ENCODE results near the gene MXRA8. TPM values are rescaled to one million over a fixed set of nuclear protein-coding genes. Genes with fewer than 3 reads are reported as not detected.

MXRA8 gene
- total and polyA plus RNA-seq, 2 donors from 2014 or later: 26.0 to 64.7 TPM

DNA sequence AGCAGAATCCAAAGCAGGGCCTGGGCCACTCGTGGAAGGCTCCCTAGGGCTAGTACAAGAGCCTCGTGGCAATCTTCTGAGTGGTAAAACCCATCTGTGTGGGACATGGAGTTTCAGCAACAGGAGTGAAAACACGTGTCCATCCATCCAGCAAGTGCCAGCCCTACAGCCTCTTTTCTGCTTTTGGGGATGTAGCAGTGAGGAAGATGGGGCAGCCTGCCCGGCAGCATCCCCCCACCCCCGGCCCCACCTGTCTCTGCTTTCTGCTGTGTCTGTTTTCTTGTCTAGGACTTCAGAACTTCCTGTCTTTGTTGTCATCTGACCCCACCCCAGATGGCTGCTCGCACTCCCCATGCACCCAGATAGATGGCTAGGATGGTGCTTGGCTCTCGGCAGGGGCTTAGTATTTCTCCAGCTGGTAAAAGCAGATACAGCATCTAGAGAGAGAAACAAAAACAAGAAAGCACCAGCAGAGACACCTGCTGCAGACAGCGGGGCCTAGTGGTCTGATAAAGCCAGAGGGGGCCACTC, 32.2 kb downstream of the MXRA8 start:
- DNase-seq: no peak
- H3K4me3 ChIP-seq (ENCODE audit: low read length in 3 of 3): peak overlapping the region in 2 of 3 donors; percentile 2 to 82
- no peak for FAIRE-seq
- TF ChIP-seq, protein P1, sequence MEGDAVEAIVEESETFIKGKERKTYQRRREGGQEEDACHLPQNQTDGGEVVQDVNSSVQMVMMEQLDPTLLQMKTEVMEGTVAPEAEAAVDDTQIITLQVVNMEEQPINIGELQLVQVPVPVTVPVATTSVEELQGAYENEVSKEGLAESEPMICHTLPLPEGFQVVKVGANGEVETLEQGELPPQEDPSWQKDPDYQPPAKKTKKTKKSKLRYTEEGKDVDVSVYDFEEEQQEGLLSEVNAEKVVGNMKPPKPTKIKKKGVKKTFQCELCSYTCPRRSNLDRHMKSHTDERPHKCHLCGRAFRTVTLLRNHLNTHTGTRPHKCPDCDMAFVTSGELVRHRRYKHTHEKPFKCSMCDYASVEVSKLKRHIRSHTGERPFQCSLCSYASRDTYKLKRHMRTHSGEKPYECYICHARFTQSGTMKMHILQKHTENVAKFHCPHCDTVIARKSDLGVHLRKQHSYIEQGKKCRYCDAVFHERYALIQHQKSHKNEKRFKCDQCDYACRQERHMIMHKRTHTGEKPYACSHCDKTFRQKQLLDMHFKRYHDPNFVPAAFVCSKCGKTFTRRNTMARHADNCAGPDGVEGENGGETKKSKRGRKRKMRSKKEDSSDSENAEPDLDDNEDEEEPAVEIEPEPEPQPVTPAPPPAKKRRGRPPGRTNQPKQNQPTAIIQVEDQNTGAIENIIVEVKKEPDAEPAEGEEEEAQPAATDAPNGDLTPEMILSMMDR (IDR thresholded peaks at IDR 0.05; ENCODE audit: borderline replicate concordance, extremely low read depth, insufficient read depth): no peak
- no peaks in the 10 kb centered on the region for H3K27me3 ChIP-seq (ENCODE audit: control insufficient read depth, insufficient read depth, low read length)
- no peak overlapping the region for H3K27ac ChIP-seq (ENCODE audit: low read depth in 2 of 2, low read length in 2 of 2)
- peaks cover 0 to 23% (median 11%) of the 10 kb centered on the region in 3 donors for H3K4me1 ChIP-seq (ENCODE audit: control insufficient read depth in 2 of 3, insufficient read depth in 2 of 3, low read depth in 1 of 3, low read length in 3 of 3)
- H3K9ac ChIP-seq (ENCODE audit: low read length in 3 of 3): peak overlapping the region in 1 of 3 donors; percentile 85
- intact Hi-C loops (cut with DNase I): no loop called here
- H3K36me3 ChIP-seq (ENCODE audit: control insufficient read depth in 2 of 3, insufficient read depth in 3 of 3, low read length in 3 of 3): peaks cover 0 to 2% (median 0%) of the 10 kb centered on the region in 3 donors
- peaks cover 0 to 1% (median 0%) of the 10 kb centered on the region in 3 donors for H3K9me3 ChIP-seq (ENCODE audit: control insufficient read depth in 2 of 3, insufficient read depth in 1 of 3, low read length in 3 of 3)

DNA sequence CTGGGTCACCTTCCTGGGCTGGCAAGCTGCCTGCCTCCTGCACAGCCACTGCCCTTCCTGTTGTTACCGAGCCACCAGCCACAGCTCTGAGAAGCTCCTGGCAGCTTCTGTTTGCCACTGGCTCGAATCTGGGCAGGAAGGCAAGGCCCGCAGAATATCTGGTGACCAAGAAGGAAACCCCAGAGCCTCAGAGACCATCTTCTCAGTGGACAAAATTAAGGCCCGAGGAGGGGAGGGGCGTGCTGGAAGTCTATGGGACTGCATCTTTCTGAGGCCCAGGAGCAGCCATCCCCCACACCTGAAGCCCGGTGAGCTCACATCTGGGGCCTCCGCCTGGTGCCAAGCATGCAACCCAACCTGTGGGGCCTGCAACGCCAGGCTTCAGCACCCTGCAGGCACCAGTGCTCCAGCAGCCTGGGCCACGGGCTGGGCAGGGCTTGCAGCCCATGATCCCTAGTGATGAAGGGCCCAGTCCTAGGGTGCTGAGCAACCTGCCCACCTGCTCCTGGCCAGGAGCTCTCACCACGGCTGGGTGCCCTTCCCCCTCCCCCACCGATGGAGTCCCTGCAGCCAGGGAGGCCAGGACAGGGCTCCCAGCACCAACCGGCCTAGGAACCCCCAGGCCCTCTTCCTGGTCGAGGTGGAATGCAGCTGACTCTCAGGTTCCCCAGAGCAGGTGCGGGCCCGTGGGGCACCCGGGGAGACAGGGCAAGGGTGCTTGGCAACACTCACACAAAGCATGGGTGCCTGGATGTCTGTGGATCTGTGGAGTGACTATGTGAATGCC, 32.9 kb downstream of the MXRA8 start:
- FAIRE-seq (no peak), DNase-seq (no peak)
- peaks cover 0 to 1% (median 0%) of the 10 kb centered on the region in 3 donors for H3K9me3 ChIP-seq (ENCODE audit: control insufficient read depth in 2 of 3, insufficient read depth in 1 of 3, low read length in 3 of 3)
- H3K27me3 ChIP-seq (ENCODE audit: control insufficient read depth, insufficient read depth, low read length): no peaks in the 10 kb centered on the region
- H3K4me1 ChIP-seq (ENCODE audit: control insufficient read depth in 2 of 3, insufficient read depth in 2 of 3, low read depth in 1 of 3, low read length in 3 of 3): peaks cover 0 to 23% (median 11%) of the 10 kb centered on the region in 3 donors
- H3K4me3 ChIP-seq (ENCODE audit: low read length in 3 of 3): peak overlapping the region; percentile 53 to 82 (median 60)
- H3K27ac ChIP-seq (ENCODE audit: low read depth in 2 of 2, low read length in 2 of 2): peak overlapping the region; percentile 89
- intact Hi-C loops (cut with DNase I): no loop called here
- peak overlapping the region; percentile 29 to 85 (median 44) for H3K9ac ChIP-seq (ENCODE audit: low read length in 3 of 3)
- TF ChIP-seq, protein P1 (IDR thresholded peaks at IDR 0.05; ENCODE audit: borderline replicate concordance, extremely low read depth, insufficient read depth): no peak
- H3K36me3 ChIP-seq (ENCODE audit: control insufficient read depth in 2 of 3, insufficient read depth in 3 of 3, low read length in 3 of 3): peaks cover 0 to 2% (median 0%) of the 10 kb centered on the region in 3 donors

DNA sequence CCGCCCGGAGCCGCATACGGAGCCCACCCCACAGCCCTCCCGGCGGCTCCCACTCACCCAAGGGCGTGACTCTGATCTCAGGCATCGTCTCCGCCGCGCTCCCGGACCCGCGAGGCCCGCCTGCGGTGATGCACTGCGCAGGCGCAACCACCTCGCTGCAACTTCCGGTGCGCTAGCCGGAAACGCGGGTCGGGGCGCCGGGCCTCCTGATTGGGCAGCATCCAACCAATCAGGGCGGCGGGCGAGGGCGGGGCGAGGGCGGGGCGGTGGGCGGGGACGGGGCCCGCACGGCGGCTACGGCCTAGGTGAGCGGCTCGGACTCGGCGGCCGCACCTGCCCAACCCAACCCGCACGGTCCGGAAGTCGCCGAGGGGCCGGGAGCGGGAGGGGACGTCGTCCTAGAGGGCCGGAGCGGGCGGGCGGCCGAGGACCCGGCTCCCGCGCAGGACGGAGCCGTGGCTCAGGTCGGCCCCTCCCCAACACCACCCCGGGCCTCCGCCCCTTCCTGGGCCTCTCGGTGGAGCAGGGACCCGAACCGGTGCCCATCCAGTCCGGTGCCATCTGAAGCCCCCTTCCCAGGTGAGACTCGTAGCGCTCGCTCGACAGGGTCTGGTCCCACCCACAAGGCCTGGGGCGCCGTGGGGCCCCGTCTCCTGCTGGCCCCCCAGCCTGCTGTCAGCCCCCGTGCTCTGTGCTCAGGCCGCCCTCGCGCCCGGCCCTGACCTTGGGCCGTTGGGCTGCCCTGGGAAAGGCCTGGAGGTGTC, 33.6 kb downstream of the MXRA8 start, which contains the start of the genes CPTP and INTS11:
Gene CPTP, plus strand, starts transcription at position 279 of the 764 bp plus-strand sequence. CDS start 2,109 bp downstream, outside the sequence.
Gene INTS11, minus strand, starts transcription at position 137 of the 764 bp plus-strand sequence. Its CDS starts 52 bp downstream, at position 85.
- TF ChIP-seq, protein P1 (IDR thresholded peaks at IDR 0.05; ENCODE audit: borderline replicate concordance, extremely low read depth, insufficient read depth): no peak
- H3K27ac ChIP-seq (ENCODE audit: low read depth in 2 of 2, low read length in 2 of 2): peak within 1 kb of the TSS; percentile 89
- no peak for FAIRE-seq

More for the DNA sequence above, 33.6 kb downstream of the MXRA8 start, which contains the start of the genes CPTP and INTS11:
- Histone ChIP-seq H3K4me1 (ENCODE audit: control insufficient read depth in 2 of 3, insufficient read depth in 2 of 3, low read depth in 1 of 3, low read length in 3 of 3) (peaks cover 0 to 23% (median 11%) of the 10 kb centered on the region in 3 donors), H3K9me3 (ENCODE audit: control insufficient read depth in 2 of 3, insufficient read depth in 1 of 3, low read length in 3 of 3) (no peaks in the 10 kb centered on the region), H3K9ac (ENCODE audit: low read length in 3 of 3) (peak within 1 kb of the TSS; percentile 29 to 85 (median 44)), H3K4me3 (ENCODE audit: low read length in 3 of 3) (peak within 1 kb of the TSS; percentile 53 to 82 (median 60)), H3K27me3 (ENCODE audit: control insufficient read depth, insufficient read depth, low read length) (no peaks in the 10 kb centered on the region), H3K36me3 (ENCODE audit: control insufficient read depth in 2 of 3, insufficient read depth in 3 of 3, low read length in 3 of 3) (peaks cover 0 to 2% (median 0%) of the 10 kb centered on the region in 3 donors)
- DNase-seq: peak; percentile 92 to 99 (median 96)
- intact Hi-C loops (cut with DNase I): no loop called here

Measured in kidney (tissue), 14 donors.